Measurements from ENCODE around the gene YJEFN3. TPM values are rescaled to one million over a fixed set of nuclear protein-coding genes. Genes with fewer than 3 reads are reported as not detected.
A peak's percentile ranks its signal among the peaks of the same experiment; 100 is the strongest.

YJEFN3 gene
- total RNA-seq, 4 donors from 2014 or later, result 0.08 to 0.57 (median 0.15) TPM

- Histone ChIP-seq H3K27ac (peak overlapping the region; percentile 62 to 87 (median 73)), H3K36me3 (peaks cover 5 to 39% (median 18%) of the 10 kb centered on the region in 3 donors), H3K4me1 (peaks cover 37 to 65% (median 43%) of the 10 kb centered on the region in 3 donors), H3K4me3 (peak overlapping the region in 2 of 4 donors; percentile 17 to 22), H3K27me3 (no peaks in the 10 kb centered on the region), H3K9me3 (no peaks in the 10 kb centered on the region)
- TF ChIP-seq POLR2A (IDR thresholded peaks at IDR 0.05) (no peak), CTCF (IDR thresholded peaks at IDR 0.05) (no peak)
- intact Hi-C loops (cut with DNase I), result no loop called here
- peak; percentile 70 for DNase-seq
- 19 to 37% methylated on average over 10 of the region's 14 CpGs for WGBS, 2 donors
Observed at GRCh38 chr19:19488875-19489690, 39.6 kb upstream of the YJEFN3 start.

- H3K9me3 ChIP-seq, result no peaks in the 10 kb centered on the region
- no peak for DNase-seq
- 41 to 69% methylated on average over 4 to 6 of the region's 9 CpGs for WGBS, 2 donors
- peaks cover 37 to 62% (median 43%) of the 10 kb centered on the region in 3 donors for H3K4me1 ChIP-seq
- intact Hi-C loops (cut with DNase I), result loop anchor here (5.0 kb wide), 1 partner anchor 123 kb away; no protein-coding TSS in a partner anchor
- no peak for TF ChIP-seq CTCF (IDR thresholded peaks at IDR 0.05)
- TF ChIP-seq POLR2A (IDR thresholded peaks at IDR 0.05), result no peak
- H3K27ac ChIP-seq, result peak overlapping the region; percentile 62 to 87 (median 73)
- H3K4me3 ChIP-seq, result peak overlapping the region in 2 of 4 donors; percentile 17 to 22
- no peaks in the 10 kb centered on the region for H3K27me3 ChIP-seq
- H3K36me3 ChIP-seq, result peaks cover 9 to 46% (median 26%) of the 10 kb centered on the region in 3 donors
Observed at GRCh38 chr19:19489804-19490204, 38.9 kb upstream of the YJEFN3 start.

GRCh38 chr19:19490214-19490968 lies 38.3 kb upstream of the YJEFN3 start:
- WGBS, 2 donors, result 33% methylated on average over 15 of the region's 20 CpGs
- no peak for TF ChIP-seq POLR2A (IDR thresholded peaks at IDR 0.05)
- peak; percentile 77 to 93 (median 82) for TF ChIP-seq CTCF (IDR thresholded peaks at IDR 0.05)
- intact Hi-C loops (cut with DNase I), result loop anchor here (5.0 kb wide), 1 partner anchor 123 kb away; no protein-coding TSS in a partner anchor

GRCh38 chr19:19491321-19492025 lies 37.2 kb upstream of the YJEFN3 start:
- Histone ChIP-seq H3K27ac (no peak overlapping the region), H3K27me3 (no peaks in the 10 kb centered on the region), H3K36me3 (peaks cover 19 to 54% (median 37%) of the 10 kb centered on the region in 3 donors), H3K9me3 (no peaks in the 10 kb centered on the region), H3K4me1 (peaks cover 35 to 45% (median 43%) of the 10 kb centered on the region in 3 donors), H3K4me3 (no peak overlapping the region)
- no peak for DNase-seq
- 77 to 88% methylated on average over 3 to 6 of the region's 15 CpGs for WGBS, 2 donors
- TF ChIP-seq POLR2A (IDR thresholded peaks at IDR 0.05), result no peak
- intact Hi-C loops (cut with DNase I), result loop anchor here (5.0 kb wide), 1 partner anchor 124 kb away; no protein-coding TSS in a partner anchor

More at GRCh38 chr19:19490214-19490968, 38.3 kb upstream of the YJEFN3 start:
- Histone ChIP-seq H3K9me3 (no peaks in the 10 kb centered on the region), H3K4me1 (peaks cover 37 to 56% (median 43%) of the 10 kb centered on the region in 3 donors), H3K27me3 (no peaks in the 10 kb centered on the region), H3K4me3 (peak overlapping the region in 1 of 4 donors; percentile 16), H3K27ac (peak overlapping the region; percentile 62 to 87 (median 73)), H3K36me3 (peaks cover 9 to 52% (median 28%) of the 10 kb centered on the region in 3 donors)
- DNase-seq, result no peak

GRCh38 chr19:19492026-19492610 lies 36.6 kb upstream of the YJEFN3 start:
- H3K27ac ChIP-seq, result no peak overlapping the region
- intact Hi-C loops (cut with DNase I), result loop anchor here (5.0 kb wide), 1 partner anchor 125 kb away; no protein-coding TSS in a partner anchor
- WGBS, 2 donors, result 90 to 97% methylated on average over 11 to 15 of the region's 21 CpGs
- H3K9me3 ChIP-seq, result no peaks in the 10 kb centered on the region
- no peak overlapping the region for H3K4me3 ChIP-seq
- H3K4me1 ChIP-seq, result peaks cover 29 to 39% (median 36%) of the 10 kb centered on the region in 3 donors
- no peaks in the 10 kb centered on the region for H3K27me3 ChIP-seq
- no peak for DNase-seq
- TF ChIP-seq CTCF (IDR thresholded peaks at IDR 0.05) (no peak), POLR2A (IDR thresholded peaks at IDR 0.05) (no peak)
- H3K36me3 ChIP-seq, result peaks cover 21 to 57% (median 40%) of the 10 kb centered on the region in 3 donors

All from esophagus squamous epithelium (tissue), 5 donors.